Gastrocnemius medialis (tissue), 4 donors: Measurements from ENCODE around the gene SEPTIN5. TPM values are rescaled to one million over a fixed set of nuclear protein-coding genes. Genes with fewer than 3 reads are reported as not detected.

Experiments used
- ATAC-seq, 2 donors: fragments of 150-250 bp; one replicate each; pipeline ENCODE4 v1.9.1; 2016
- DNase-seq, 2 donors: peaks; one replicate each; pipeline ENCODE4 v3.0.0-alpha.2; 2019
- H3K27ac ChIP-seq, 4 donors: fragments of 200-600 bp; sonication (generic); 1 replicate in 1 of 4; 2 replicates in 3 of 4; pipeline ENCODE4 v1.5.1; 2016 to 2018; ENCODE audit warnings: mild to moderate bottlenecking in 2 of 4, moderate library complexity in 1 of 4
- H3K27me3 ChIP-seq, 3 donors: fragments of 200-600 bp; sonication (generic) in 2 of 3; 1 replicate in 1 of 3; 2 replicates in 2 of 3; pipeline versions ENCODE4 v1.5.1 to v1.6.0; 2016 to 2019; ENCODE audit warnings: mild to moderate bottlenecking in 1 of 3, moderate library complexity in 1 of 3
- H3K36me3 ChIP-seq, 2 donors: fragments of 200-600 bp; sonication (generic) in 1 of 2; one replicate each; pipeline ENCODE4 v1.5.1; 2017 to 2018
- H3K4me1 ChIP-seq, 2 donors: fragments of 200-600 bp; sonication (generic) in 1 of 2; one replicate each; pipeline ENCODE4 v1.5.1; 2016 to 2017; ENCODE audit warnings: mild to moderate bottlenecking in 2 of 2
- H3K4me3 ChIP-seq, 4 donors: fragments of 200-600 bp; sonication (generic) in 3 of 4; 1 replicate in 1 of 4; 2 replicates in 3 of 4; pipeline ENCODE4 v1.5.1; 2016 to 2019; ENCODE audit warnings: mild to moderate bottlenecking in 2 of 4
- H3K9me3 ChIP-seq, 3 donors: fragments of 200-600 bp; sonication (generic) in 2 of 3; 1 replicate in 1 of 3; 2 replicates in 2 of 3; pipeline ENCODE4 v1.5.1; 2016 to 2019
- POLR2A ChIP-seq, 2 donors: fragments of 450-650 bp; IDR thresholded peaks; one replicate each; pipeline ENCODE4 v1.6.1; 2017; ENCODE audit warnings: antibody characterized with exemption in 2 of 2, mild to moderate bottlenecking in 2 of 2, moderate library complexity in 2 of 2
- in situ Hi-C, 4 donors: fragments of 200-750 bp; cut with MboI; loops; one replicate each; pipeline versions ENCODE4 v1.15.0 to v1.8.0; 2017; ENCODE audit warnings: low sequenced_read_pairs in 4 of 4
- intact Hi-C: fragments of 100-400 bp; cut with DNase I; formaldehyde crosslinking; loops from one replicate; pipeline ENCODE4 v1.15.1; 2023; ENCODE audit warnings: low total_unique reads
- total RNA-seq, 4 donors: library from RNA; depleted of rRNA; stranded (reverse); fragments of >200 nt; gene quantifications; one replicate each; pipeline versions ENCODE4 v1.1.0 to v1.2.3, GENCODE V29; 2016
- TF ChIP-seq, protein P1 (sequence below), 5 experiments: fragments of 450-650 bp in 3 of 5; fragments of 200-600 bp in 2 of 5; sonication (generic) in 2 of 5; IDR thresholded peaks in 4 of 5; conservative IDR thresholded peaks in 1 of 5; 1 replicate in 4 of 5; 2 replicates in 1 of 5; pipeline ENCODE4 v1.5.1; 2016 to 2019; ENCODE audit warnings: antibody characterized with exemption in 5 of 5, mild to moderate bottlenecking in 3 of 5, moderate library complexity in 3 of 5

The SEPTIN5 gene
- total RNA-seq, 4 donors from 2014 or later, result 5.0 to 15.9 (median 10.2) TPM

DNA sequence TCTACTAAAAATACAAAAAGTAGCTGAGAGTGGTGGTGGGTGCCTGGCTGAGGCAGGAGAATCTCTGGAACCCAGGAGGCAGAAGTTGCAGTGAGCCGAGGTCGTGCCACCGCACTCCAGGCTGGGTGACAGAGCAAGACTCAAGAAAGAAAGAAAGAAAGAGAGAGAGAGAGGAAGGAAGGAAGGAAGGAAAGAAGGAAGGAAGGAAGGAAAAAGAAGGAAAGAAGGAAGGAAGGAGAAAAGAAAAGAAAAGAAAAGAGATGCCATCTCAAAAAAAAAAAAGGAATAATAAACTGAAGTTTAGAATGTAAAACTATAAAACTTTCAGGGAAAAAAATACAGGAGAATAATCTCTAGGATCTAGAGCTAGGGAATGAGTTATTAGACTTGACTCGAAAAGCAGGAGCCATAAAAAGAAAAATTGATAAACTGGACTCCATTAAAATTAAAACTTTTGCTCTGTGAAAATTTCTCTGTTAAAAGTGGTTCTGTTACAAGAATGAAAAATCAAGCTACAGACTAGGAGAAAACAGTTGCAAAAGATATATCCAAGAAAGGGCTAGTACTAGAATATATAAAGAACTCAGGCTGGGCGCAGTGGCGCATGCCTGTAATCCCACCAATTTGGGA lies 13.4 kb upstream of the SEPTIN5 start:
- no peak overlapping the region for H3K4me3 ChIP-seq
- TF ChIP-seq POLR2A (IDR thresholded peaks at IDR 0.05), result no peak
- intact Hi-C loops, result no loop called here
- in situ Hi-C loops, result no loop called here
- no peaks in the 10 kb centered on the region for H3K4me1 ChIP-seq
- H3K27me3 ChIP-seq, result no peaks in the 10 kb centered on the region
- H3K9me3 ChIP-seq, result no peaks in the 10 kb centered on the region
- ATAC-seq, result no peak
- DNase-seq, result no peak
- H3K36me3 ChIP-seq, result no peaks in the 10 kb centered on the region
- no peak overlapping the region for H3K27ac ChIP-seq

DNA sequence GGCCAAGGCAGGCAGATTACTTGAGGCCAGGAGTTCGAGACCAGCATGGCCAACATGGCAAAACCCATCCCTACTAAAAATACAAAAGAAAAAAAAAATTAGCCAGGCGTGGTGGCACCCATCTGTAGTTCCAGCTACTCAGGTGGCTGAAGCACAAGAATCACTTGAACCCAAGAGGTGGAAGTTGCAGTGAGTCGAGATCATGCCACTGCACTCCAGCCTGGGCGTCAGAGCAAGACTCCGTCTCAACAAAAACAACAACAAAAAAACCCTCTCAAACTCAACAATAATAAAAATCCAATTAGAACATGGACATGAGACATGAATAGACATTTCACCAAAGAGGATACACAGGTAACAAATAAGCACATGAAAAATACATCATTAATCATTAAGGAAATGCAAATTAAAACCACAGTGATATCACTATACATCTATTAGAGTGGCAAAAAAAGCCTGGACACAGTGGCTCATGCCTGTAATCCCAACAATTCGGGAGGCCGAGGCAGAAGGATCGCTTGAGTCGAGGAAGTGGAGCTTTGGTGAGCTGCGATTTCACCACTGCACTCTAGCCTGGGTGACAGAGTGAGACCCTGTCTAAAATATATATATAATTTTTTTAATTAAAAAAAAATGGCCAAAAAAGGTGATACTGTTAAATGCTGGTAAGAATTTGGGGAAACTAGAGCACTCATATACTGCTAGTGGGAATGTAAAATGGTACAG lies 12.7 kb upstream of the SEPTIN5 start:
- Histone ChIP-seq H3K4me1 (no peaks in the 10 kb centered on the region), H3K27ac (no peak overlapping the region), H3K9me3 (no peaks in the 10 kb centered on the region), H3K4me3 (no peak overlapping the region), H3K27me3 (no peaks in the 10 kb centered on the region), H3K36me3 (no peaks in the 10 kb centered on the region)
- no peak for ATAC-seq
- TF ChIP-seq POLR2A (IDR thresholded peaks at IDR 0.05), result no peak
- TF ChIP-seq, protein P1, sequence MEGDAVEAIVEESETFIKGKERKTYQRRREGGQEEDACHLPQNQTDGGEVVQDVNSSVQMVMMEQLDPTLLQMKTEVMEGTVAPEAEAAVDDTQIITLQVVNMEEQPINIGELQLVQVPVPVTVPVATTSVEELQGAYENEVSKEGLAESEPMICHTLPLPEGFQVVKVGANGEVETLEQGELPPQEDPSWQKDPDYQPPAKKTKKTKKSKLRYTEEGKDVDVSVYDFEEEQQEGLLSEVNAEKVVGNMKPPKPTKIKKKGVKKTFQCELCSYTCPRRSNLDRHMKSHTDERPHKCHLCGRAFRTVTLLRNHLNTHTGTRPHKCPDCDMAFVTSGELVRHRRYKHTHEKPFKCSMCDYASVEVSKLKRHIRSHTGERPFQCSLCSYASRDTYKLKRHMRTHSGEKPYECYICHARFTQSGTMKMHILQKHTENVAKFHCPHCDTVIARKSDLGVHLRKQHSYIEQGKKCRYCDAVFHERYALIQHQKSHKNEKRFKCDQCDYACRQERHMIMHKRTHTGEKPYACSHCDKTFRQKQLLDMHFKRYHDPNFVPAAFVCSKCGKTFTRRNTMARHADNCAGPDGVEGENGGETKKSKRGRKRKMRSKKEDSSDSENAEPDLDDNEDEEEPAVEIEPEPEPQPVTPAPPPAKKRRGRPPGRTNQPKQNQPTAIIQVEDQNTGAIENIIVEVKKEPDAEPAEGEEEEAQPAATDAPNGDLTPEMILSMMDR (IDR thresholded peaks at IDR 0.05 in 4 of 5, conservative IDR thresholded peaks at IDR 0.05 in 1 of 5), result no peak
- no peak for DNase-seq
- intact Hi-C loops (no loop called here), in situ Hi-C loops (no loop called here)

DNA sequence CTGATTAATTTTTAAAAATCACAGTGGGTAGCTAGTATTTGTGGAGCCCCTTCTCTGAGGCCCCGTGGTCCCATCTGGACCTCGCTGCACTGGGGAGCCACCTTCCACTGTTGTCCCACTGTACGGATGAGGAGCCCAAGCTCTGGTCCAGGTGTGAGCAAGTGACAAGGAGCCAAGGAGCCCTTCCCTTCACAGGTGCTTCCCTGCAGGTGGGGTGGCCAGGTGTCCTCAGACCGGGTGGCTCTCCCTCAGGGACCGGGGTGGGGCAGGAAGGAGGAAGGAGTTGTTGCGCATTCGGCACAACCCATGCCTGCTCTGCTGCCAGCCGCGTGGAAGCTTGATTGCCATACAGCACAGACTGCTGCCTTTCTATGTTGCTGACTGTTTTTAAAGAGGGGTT lies 10.4 kb upstream of the SEPTIN5 start:
- Histone ChIP-seq H3K4me1 (peaks cover 9% of the 10 kb centered on the region in 2 donors), H3K36me3 (no peaks in the 10 kb centered on the region), H3K27ac (no peak overlapping the region), H3K9me3 (no peaks in the 10 kb centered on the region), H3K4me3 (no peak overlapping the region), H3K27me3 (no peaks in the 10 kb centered on the region)
- TF ChIP-seq POLR2A (IDR thresholded peaks at IDR 0.05), result no peak
- TF ChIP-seq, protein P1 (IDR thresholded peaks at IDR 0.05 in 4 of 5, conservative IDR thresholded peaks at IDR 0.05 in 1 of 5), result no peak
- DNase-seq (no peak), ATAC-seq (no peak)
- intact Hi-C loops, result no loop called here
- in situ Hi-C loops, result no loop called here

DNA sequence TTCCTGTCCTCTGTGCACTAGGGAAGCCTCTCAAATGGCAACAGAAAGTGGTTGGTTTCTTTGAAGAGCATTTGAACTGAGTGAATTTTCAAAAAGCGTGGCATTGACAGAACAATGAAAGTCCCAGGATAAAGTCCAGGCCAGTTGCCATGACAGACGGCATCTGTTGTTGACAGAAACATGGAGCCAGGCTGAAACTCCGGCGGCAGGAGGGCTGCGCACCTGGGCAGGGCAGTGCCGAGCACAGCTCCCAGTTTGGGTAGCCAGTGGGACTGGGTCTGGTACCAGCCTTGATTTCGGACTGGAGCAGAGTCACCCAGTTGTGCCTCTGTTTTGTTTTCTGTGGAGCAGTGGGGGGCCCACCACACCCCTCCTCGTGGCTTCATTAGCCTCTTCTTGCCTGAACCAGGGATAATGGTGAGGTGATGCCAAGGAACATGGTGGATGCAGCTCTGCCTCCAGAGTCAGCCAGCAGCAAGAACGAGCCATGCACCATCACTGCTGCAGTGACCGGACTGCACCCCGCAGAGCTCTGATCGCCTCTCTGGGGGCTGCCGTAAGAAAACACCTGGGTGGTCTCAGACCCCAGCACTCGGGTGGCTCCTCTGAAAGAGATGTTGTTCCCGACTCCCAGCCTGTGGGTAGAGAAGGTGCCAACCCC lies 9.8 kb upstream of the SEPTIN5 start:
- no peak overlapping the region for H3K4me3 ChIP-seq
- H3K27ac ChIP-seq, result no peak overlapping the region
- in situ Hi-C loops, result no loop called here
- H3K36me3 ChIP-seq, result no peaks in the 10 kb centered on the region
- H3K4me1 ChIP-seq, result peaks cover 13 to 14% of the 10 kb centered on the region in 2 donors
- DNase-seq, result no peak
- no peaks in the 10 kb centered on the region for H3K27me3 ChIP-seq
- ATAC-seq, result no peak
- TF ChIP-seq, protein P1 (IDR thresholded peaks at IDR 0.05 in 4 of 5, conservative IDR thresholded peaks at IDR 0.05 in 1 of 5), result no peak
- no peak for TF ChIP-seq POLR2A (IDR thresholded peaks at IDR 0.05)
- intact Hi-C loops, result no loop called here
- no peaks in the 10 kb centered on the region for H3K9me3 ChIP-seq
